PC-9 (cell line): ENCODE data around the gene BTG2. TPM values are rescaled to one million over a fixed set of nuclear protein-coding genes. Genes with fewer than 3 reads are reported as not detected.

ENCODE experiments used
- BruUV-seq: library from RNA; stranded (reverse); fragments of 400-500 nt; replicated peaks from 2 replicates; lab custom pipeline; 2021; lab: Mats Ljungman, UMichigan
- CTCF ChIA-PET: fragments of 300-600 bp; sonication (Branson Sonifier 250); formaldehyde crosslinking; loops from one replicate; lab custom pipeline; 2022; ENCODE audit warnings: antibody characterized with exemption; lab: Charles Lee
- POLR2A ChIA-PET: fragments of 300-600 bp; sonication (Branson Sonifier 250); formaldehyde crosslinking; loops from one replicate; lab custom pipeline; 2022; ENCODE audit warnings: antibody characterized with exemption; ENCODE audit not compliant: unreplicated experiment; lab: Charles Lee
- DNase-seq, 2 experiments: peaks; one replicate each; pipeline versions ENCODE4 v3.0.0 to v3.0.0-alpha.2; 2015 to 2022; ENCODE audit warnings: mixed read lengths in 1 of 2
- H2AFZ ChIP-seq: fragments of 200-600 bp; sonication (generic); 2 replicates; pipeline ENCODE4 v1.8.1; 2017; ENCODE audit warnings: antibody characterized with exemption
- H3F3A ChIP-seq: fragments of 200-600 bp; sonication (generic); 2 replicates; pipeline ENCODE4 v1.8.1; 2017; ENCODE audit warnings: antibody characterized with exemption, mild to moderate bottlenecking, low read depth; ENCODE audit not compliant: insufficient read depth
- H3K27ac ChIP-seq: fragments of 200-600 bp; sonication (generic); 2 replicates; pipeline ENCODE4 v1.6.1; 2016; ENCODE audit warnings: mixed run types
- H3K27me3 ChIP-seq: fragments of 200-600 bp; sonication (generic); 2 replicates; pipeline ENCODE4 v1.6.1; 2016; ENCODE audit warnings: low read depth, mixed run types; ENCODE audit not compliant: insufficient read depth
- H3K36me3 ChIP-seq: fragments of 200-600 bp; sonication (generic); 2 replicates; pipeline ENCODE4 v1.6.1; 2016; ENCODE audit warnings: low read depth, mixed run types
- H3K4me1 ChIP-seq: fragments of 200-600 bp; sonication (generic); replicated peaks from 2 replicates; pipeline ENCODE4 v1.6.1; 2016; ENCODE audit warnings: mixed run types; ENCODE audit not compliant: insufficient read depth
- H3K4me2 ChIP-seq: fragments of 200-600 bp; sonication (generic); 2 replicates; pipeline ENCODE4 v1.6.1; 2017; ENCODE audit warnings: mixed run types
- H3K4me3 ChIP-seq: fragments of 200-600 bp; sonication (generic); 2 replicates; pipeline ENCODE4 v1.6.1; 2016; ENCODE audit warnings: mixed run types
- H3K79me2 ChIP-seq: fragments of 200-600 bp; sonication (generic); 2 replicates; pipeline ENCODE4 v1.6.1; 2017; ENCODE audit warnings: low read depth, mixed run types
- H3K9me2 ChIP-seq: fragments of 200-600 bp; sonication (generic); 2 replicates; pipeline ENCODE4 v1.8.1; 2017; ENCODE audit warnings: mild to moderate bottlenecking; ENCODE audit not compliant: insufficient read depth
- H3K9me3 ChIP-seq: fragments of 200-600 bp; sonication (generic); 2 replicates; pipeline ENCODE4 v1.8.1; 2016; ENCODE audit warnings: low read depth; ENCODE audit not compliant: insufficient read depth
- H4K20me1 ChIP-seq: fragments of 200-600 bp; sonication (generic); 2 replicates; pipeline ENCODE4 v1.8.1; 2017; ENCODE audit not compliant: insufficient read depth
- CTCF ChIP-seq: fragments of 200-600 bp; sonication (generic); conservative IDR thresholded peaks from 2 replicates; pipeline ENCODE4 v1.6.1; 2017; ENCODE audit warnings: mixed run types, antibody characterized with exemption, mild to moderate bottlenecking, moderate library complexity
- EZH2 ChIP-seq: fragments of 200-600 bp; sonication (generic); IDR thresholded peaks from 2 replicates; pipeline ENCODE4 v1.8.0; 2017; ENCODE audit warnings: antibody characterized with exemption, low read depth
- intact Hi-C: fragments of 100-400 bp; cut with micrococcal nuclease; formaldehyde crosslinking; loops from one replicate; pipeline ENCODE4 v1.10.0; 2022; ENCODE audit not compliant: unreplicated experiment
- total RNA-seq: library from RNA; stranded (reverse); gene quantifications from 2 replicates; pipeline ENCODE4 v1.2.3, GENCODE V29; 2021

The BTG2 gene
- total RNA-seq, 1 experiment from 2014 or later, result 11.1 TPM

DNA sequence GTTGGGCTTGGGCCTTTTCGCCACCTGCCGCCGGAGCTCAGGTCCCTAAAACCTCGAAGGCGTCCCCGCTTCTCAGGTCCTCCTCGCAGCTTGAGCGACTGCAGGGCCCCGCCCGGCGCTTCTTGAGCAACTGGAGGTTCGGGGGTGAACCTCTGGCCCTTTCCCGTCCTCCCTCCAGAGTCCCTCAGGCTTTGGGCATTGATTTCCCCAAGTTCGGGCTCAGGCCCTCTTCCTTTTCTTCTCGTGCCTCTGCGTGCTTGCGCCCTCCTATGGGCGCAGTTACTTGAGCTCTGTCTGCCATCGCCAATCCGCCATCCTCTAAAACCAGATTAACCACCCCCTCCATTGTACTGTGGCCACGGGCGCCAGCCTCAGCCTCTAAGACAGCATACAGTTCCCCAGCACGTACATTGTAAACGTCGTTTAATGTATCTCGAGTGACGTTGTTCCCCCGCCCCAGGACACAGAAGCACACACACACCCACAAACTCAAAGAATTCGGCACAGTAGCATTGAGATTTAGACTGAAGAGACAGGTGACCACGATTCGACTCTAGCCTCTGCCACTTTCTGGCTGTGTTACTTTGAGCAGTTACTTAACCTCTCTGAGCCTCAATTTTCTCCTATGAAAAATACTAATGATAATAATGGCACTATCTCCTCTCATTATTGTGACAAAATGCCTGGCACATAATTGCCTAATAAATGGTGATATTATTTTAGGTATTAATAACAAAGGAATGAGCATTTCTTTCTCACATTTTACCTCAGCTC, 22.6 kb downstream of the BTG2 start:
- Histone ChIP-seq H3K27me3 (peaks cover 17% of the 10 kb centered on the region; the same call in 1 of the 2 replicates), H3K79me2 (no peaks in the 10 kb centered on the region), H3K36me3 (no peaks in the 10 kb centered on the region), H3K9me2 (no peaks in the 10 kb centered on the region), H3F3A (peaks cover 6% of the 10 kb centered on the region; the same call in 1 of the 2 replicates), H4K20me1 (no peaks in the 10 kb centered on the region), H3K9me3 (no peaks in the 10 kb centered on the region), H3K27ac (peak overlapping the region; percentile 61), H3K4me2 (peak overlapping the region; percentile 78), H2AFZ (peak overlapping the region; percentile 91), H3K4me1 (peaks cover 22% of the 10 kb centered on the region), H3K4me3 (peak overlapping the region; percentile 63)
- TF ChIP-seq CTCF (peak; percentile 56; the same call in 1 of the 2 replicates), EZH2 (no peak)
- intact Hi-C loops, result loop anchor here (1.0 to 5.0 kb wide), 2 partner anchors 23 to 291 kb away; partner anchors contain the start of gene BTG2
- peak in 1 of 2 experiments; percentile 68 for DNase-seq
- ChIA-PET POLR2A (interaction anchor here (0.6 to 1.0 kb wide), 4 partner anchors 8 to 774 kb away, joined by 3 to 6 read pairs (median 4); no protein-coding TSS in a partner anchor), CTCF (interaction anchor here (0.5 to 2.0 kb wide), 6 partner anchors 16 to 55 kb away, joined by 3 to 10 read pairs (median 4); no protein-coding TSS in a partner anchor)
- TSS peak; percentile 94 for BruUV-seq

DNA sequence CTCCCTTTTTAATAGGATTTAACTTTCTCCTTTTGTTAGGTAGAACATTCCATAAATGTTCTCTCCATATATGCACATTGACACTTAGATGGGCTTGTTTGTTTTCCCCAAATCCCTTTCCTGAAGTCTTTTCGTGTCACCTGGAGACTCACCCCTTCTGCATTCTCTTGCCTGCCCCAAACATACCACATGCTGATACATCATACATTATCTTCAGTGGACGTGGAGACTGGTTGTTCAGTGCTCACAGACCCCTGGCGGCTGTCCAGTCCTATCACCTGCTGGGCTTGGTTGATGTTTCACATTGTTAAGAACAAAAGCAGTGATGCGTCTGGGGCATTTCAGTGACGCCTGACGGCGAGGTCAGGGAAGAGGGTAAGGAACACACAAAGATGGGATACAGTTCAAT, 23.4 kb downstream of the BTG2 start:
- ChIA-PET CTCF (no interaction called here), POLR2A (no interaction called here)
- Histone ChIP-seq H3K79me2 (no peaks in the 10 kb centered on the region), H3F3A (peaks cover 6% of the 10 kb centered on the region; the same call in 1 of the 2 replicates), H3K27ac (no peak overlapping the region), H3K9me2 (no peaks in the 10 kb centered on the region), H3K27me3 (peaks cover 15% of the 10 kb centered on the region; the same call in 1 of the 2 replicates), H3K4me2 (no peak overlapping the region), H3K9me3 (no peaks in the 10 kb centered on the region), H3K4me1 (peaks cover 22% of the 10 kb centered on the region), H4K20me1 (no peaks in the 10 kb centered on the region), H3K36me3 (no peaks in the 10 kb centered on the region), H3K4me3 (no peak overlapping the region), H2AFZ (no peak overlapping the region)
- BruUV-seq, result no TSS peak
- no peak for TF ChIP-seq CTCF
- no peak for TF ChIP-seq EZH2
- intact Hi-C loops, result loop anchor here (5.0 kb wide), 1 partner anchor 291 kb away; no protein-coding TSS in a partner anchor
- DNase-seq, result no peak

DNA sequence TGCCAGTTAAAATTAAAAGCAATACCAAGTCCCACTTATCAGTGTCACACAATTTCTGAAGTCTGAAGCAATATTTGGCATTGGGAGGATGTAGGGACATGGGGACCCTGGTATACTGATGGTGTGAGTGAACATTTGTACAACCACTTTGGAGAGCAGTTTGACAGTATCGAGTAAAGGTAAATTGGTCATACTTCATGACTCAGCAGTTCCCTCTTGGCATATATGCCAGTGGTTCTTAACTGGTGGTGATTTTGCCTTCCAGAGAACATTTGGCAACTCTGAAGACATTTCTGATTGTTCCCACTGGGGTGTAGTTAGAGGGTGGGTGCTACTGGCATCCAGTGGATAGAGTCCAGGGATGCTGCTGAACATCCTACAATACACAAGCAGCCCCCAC, 25.9 kb downstream of the BTG2 start:
- H3K4me1 ChIP-seq, result peaks cover 22% of the 10 kb centered on the region
- ChIA-PET POLR2A (no interaction called here), CTCF (no interaction called here)
- no peak overlapping the region for H3K4me2 ChIP-seq
- no peaks in the 10 kb centered on the region for H3K79me2 ChIP-seq
- H3K9me2 ChIP-seq, result no peaks in the 10 kb centered on the region
- no peaks in the 10 kb centered on the region for H3K36me3 ChIP-seq
- no peak overlapping the region; the same call in 1 of the 2 replicates for H2AFZ ChIP-seq
- no peak for TF ChIP-seq EZH2
- no peak for TF ChIP-seq CTCF
- H3F3A ChIP-seq, result peaks cover 6% of the 10 kb centered on the region; the same call in 1 of the 2 replicates
- no peak overlapping the region for H3K4me3 ChIP-seq
- no peaks in the 10 kb centered on the region for H3K27me3 ChIP-seq
- no TSS peak for BruUV-seq
- H3K27ac ChIP-seq, result no peak overlapping the region
- H4K20me1 ChIP-seq, result no peaks in the 10 kb centered on the region
- intact Hi-C loops, result no loop called here
- no peaks in the 10 kb centered on the region for H3K9me3 ChIP-seq
- no peak for DNase-seq
